ENCODE results near the gene NUP50. TPM values are rescaled to one million over a fixed set of nuclear protein-coding genes. Genes with fewer than 3 reads are reported as not detected.

The NUP50 gene
- total RNA-seq, 1 experiment from 2014 or later: 134 TPM

GRCh38 chr22:45183974-45184373 is 20.2 kb downstream of the NUP50 start:
- no peak overlapping the region for H4K91ac ChIP-seq (ENCODE audit: insufficient read length, low read depth, low read length)
- no peak overlapping the region for H4K5ac ChIP-seq (ENCODE audit: insufficient read length, low read depth, low read length)
- H3K56ac ChIP-seq (ENCODE audit: insufficient read length, low read depth, low read length): no peak overlapping the region
- Mint-ChIP-seq H3K27me3 (ENCODE audit: low read depth) (no peaks in the 10 kb centered on the region), H3K9me3 (no peaks in the 10 kb centered on the region), H3K4me3 (no peak overlapping the region), H3K36me3 (ENCODE audit: insufficient read depth in 1 of 3, low read depth in 3 of 3) (peaks cover 51 to 88% (median 80%) of the 10 kb centered on the region in 3 experiments), H3K4me1 (peaks cover 28 to 33% of the 10 kb centered on the region in 2 experiments), H3K27ac (peak overlapping the region in 2 of 3 experiments; percentile 60 to 87; a peak in 4 of 7 replicates)
- no peak overlapping the region for H3K18ac ChIP-seq (ENCODE audit: insufficient read length, low read depth, low read length)
- no peak overlapping the region for H4K8ac ChIP-seq (replicated peaks; ENCODE audit: insufficient read length, low read depth, low read length)
- no peak overlapping the region for H3T11ph ChIP-seq (ENCODE audit: low read length)
- TF ChIP-seq, protein P1, sequence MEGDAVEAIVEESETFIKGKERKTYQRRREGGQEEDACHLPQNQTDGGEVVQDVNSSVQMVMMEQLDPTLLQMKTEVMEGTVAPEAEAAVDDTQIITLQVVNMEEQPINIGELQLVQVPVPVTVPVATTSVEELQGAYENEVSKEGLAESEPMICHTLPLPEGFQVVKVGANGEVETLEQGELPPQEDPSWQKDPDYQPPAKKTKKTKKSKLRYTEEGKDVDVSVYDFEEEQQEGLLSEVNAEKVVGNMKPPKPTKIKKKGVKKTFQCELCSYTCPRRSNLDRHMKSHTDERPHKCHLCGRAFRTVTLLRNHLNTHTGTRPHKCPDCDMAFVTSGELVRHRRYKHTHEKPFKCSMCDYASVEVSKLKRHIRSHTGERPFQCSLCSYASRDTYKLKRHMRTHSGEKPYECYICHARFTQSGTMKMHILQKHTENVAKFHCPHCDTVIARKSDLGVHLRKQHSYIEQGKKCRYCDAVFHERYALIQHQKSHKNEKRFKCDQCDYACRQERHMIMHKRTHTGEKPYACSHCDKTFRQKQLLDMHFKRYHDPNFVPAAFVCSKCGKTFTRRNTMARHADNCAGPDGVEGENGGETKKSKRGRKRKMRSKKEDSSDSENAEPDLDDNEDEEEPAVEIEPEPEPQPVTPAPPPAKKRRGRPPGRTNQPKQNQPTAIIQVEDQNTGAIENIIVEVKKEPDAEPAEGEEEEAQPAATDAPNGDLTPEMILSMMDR (conservative IDR thresholded peaks at IDR 0.05): no peak
- no peak overlapping the region for H3K9ac ChIP-seq (ENCODE audit: extremely low read depth, insufficient read length, low read length)
- H2BK20ac ChIP-seq (ENCODE audit: low read depth, low read length, poor library complexity, severe bottlenecking): no peak overlapping the region
- no peaks in the 10 kb centered on the region for H3K9me3 ChIP-seq (ENCODE audit: control insufficient read depth, low read depth, low read length)
- no peak overlapping the region for H3K4me2 ChIP-seq (ENCODE audit: insufficient read depth, insufficient read length, low read length)
- no peak overlapping the region for H3K4ac ChIP-seq (ENCODE audit: low read depth, low read length)
- H2AK5ac ChIP-seq (ENCODE audit: insufficient read length, low read length): no peak overlapping the region
- DNase-seq: no peak
- H3K23me2 ChIP-seq (ENCODE audit: insufficient read length, low read depth, low read length, poor library complexity, severe bottlenecking): no peaks in the 10 kb centered on the region
- no peak overlapping the region for H3K14ac ChIP-seq (ENCODE audit: insufficient read depth, low read length)
- H3K79me1 ChIP-seq (ENCODE audit: insufficient read depth, low read depth, low read length, poor library complexity, severe bottlenecking): peaks cover 9% of the 10 kb centered on the region
- no peak overlapping the region for H2AFZ ChIP-seq (ENCODE audit: low read length)
- H3K4me1 ChIP-seq (ENCODE audit: insufficient read depth, low read length): peaks cover 5% of the 10 kb centered on the region
- H3K27me3 ChIP-seq (ENCODE audit: insufficient read depth, low read length): no peaks in the 10 kb centered on the region
- peaks cover 2% of the 10 kb centered on the region; the same call in 1 of the 2 replicates for H3K79me2 ChIP-seq (ENCODE audit: insufficient read depth, low read length)
- no peak overlapping the region for H2BK12ac ChIP-seq (ENCODE audit: insufficient read length, low read depth, low read length)
- H3K27ac ChIP-seq (ENCODE audit: insufficient read length, low read depth, low read length): no peak overlapping the region
- no peak overlapping the region for H2BK5ac ChIP-seq (ENCODE audit: insufficient read length, low read length)
- H2BK15ac ChIP-seq (ENCODE audit: low read depth, low read length): no peak overlapping the region
- no CpG with 5 or more reads among the region's 13 CpGs for WGBS (ENCODE audit: extremely low coverage, insufficient read length, low lambda C conversion rate)
- no peaks in the 10 kb centered on the region for H4K20me1 ChIP-seq (ENCODE audit: control insufficient read depth, insufficient read depth, insufficient read length)
- no peak overlapping the region for H2BK120ac ChIP-seq (ENCODE audit: low read depth, low read length, poor library complexity, severe bottlenecking)
- H3K23ac ChIP-seq (ENCODE audit: insufficient read length, low read depth, low read length): no peak overlapping the region
